Cardiac fibroblast (primary cell): ENCODE results near the gene TNFAIP6.

ENCODE experiments used
- DNase-seq, 2 donors: peaks; one replicate each; pipeline versions ENCODE4 v3.0.0 to v3.0.0-alpha.2; 2010; ENCODE audit warnings: low read depth in 2 of 2
- H3K4me3 ChIP-seq, 2 donors: replicated peaks in 1 of 2; 1 replicate in 1 of 2; 2 replicates in 1 of 2; pipeline ENCODE4 v1.5.1; 2011; ENCODE audit warnings: low read depth in 2 of 2, low read length in 2 of 2, mild to moderate bottlenecking in 2 of 2, moderate library complexity in 1 of 2
- TF ChIP-seq, protein P1 (sequence below): IDR thresholded peaks from one replicate; pipeline ENCODE4 v1.5.1; 2011; ENCODE audit warnings: low read depth, mild to moderate bottlenecking, low read length, inconsistent platforms

TNFAIP6 gene

GRCh38 chr2:151380580-151381235 is 23.3 kb downstream of the TNFAIP6 start:
- no peak overlapping the region for H3K4me3 ChIP-seq
- TF ChIP-seq, protein P1, sequence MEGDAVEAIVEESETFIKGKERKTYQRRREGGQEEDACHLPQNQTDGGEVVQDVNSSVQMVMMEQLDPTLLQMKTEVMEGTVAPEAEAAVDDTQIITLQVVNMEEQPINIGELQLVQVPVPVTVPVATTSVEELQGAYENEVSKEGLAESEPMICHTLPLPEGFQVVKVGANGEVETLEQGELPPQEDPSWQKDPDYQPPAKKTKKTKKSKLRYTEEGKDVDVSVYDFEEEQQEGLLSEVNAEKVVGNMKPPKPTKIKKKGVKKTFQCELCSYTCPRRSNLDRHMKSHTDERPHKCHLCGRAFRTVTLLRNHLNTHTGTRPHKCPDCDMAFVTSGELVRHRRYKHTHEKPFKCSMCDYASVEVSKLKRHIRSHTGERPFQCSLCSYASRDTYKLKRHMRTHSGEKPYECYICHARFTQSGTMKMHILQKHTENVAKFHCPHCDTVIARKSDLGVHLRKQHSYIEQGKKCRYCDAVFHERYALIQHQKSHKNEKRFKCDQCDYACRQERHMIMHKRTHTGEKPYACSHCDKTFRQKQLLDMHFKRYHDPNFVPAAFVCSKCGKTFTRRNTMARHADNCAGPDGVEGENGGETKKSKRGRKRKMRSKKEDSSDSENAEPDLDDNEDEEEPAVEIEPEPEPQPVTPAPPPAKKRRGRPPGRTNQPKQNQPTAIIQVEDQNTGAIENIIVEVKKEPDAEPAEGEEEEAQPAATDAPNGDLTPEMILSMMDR = no peak
- DNase-seq = no peak

GRCh38 chr2:151381266-151381665 is 23.9 kb downstream of the TNFAIP6 start:
- no peak overlapping the region for H3K4me3 ChIP-seq
- peak; percentile 74 to 86 for DNase-seq
- TF ChIP-seq, protein P1 = no peak

DNA sequence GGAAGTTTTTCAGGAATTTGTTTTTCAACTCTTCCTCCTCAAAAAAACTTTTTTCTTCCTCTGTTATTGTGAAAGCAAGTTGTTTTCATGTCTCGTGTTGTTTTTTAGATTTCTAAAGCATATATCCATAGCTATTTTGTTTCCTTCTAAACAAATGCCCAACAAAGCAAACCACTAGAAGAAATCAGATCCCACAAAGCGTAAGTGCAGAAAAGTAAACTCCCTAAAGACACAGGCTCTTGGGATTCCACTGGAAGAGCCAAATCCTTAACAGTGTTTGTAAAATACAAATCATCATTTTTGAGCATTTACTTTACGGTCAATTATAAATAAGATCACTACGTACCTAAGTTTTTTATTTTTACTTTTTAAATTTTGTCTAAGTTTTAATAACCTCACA is 30.6 kb downstream of the TNFAIP6 start:
- DNase-seq = no peak
- TF ChIP-seq, protein P1 = no peak

GRCh38 chr2:151391436-151391835 is 34.0 kb downstream of the TNFAIP6 start:
- H3K4me3 ChIP-seq = no peak overlapping the region
- no peak for DNase-seq
- TF ChIP-seq, protein P1 = no peak

More for the DNA sequence above, 30.6 kb downstream of the TNFAIP6 start:
- no peak overlapping the region for H3K4me3 ChIP-seq

DNA sequence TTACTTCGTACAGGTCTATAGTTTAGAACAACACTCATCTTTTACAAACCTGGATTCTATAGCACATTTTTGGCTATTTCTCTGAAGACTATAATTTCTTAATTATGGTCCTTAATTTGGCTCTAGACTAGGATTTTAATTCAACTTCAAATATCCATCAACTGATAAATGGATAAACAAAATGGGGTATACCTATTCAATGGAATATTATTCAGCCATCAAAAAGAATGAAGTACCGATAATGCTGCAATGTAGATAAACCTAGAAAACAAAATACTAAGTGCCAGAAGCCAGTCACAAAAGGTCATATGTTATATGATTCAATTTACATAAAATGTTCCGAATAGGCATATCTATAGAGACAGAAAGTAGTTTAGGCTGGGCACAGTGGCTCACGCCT is 37.1 kb downstream of the TNFAIP6 start:
- no peak for DNase-seq
- TF ChIP-seq, protein P1 = no peak
- no peak overlapping the region for H3K4me3 ChIP-seq

DNA sequence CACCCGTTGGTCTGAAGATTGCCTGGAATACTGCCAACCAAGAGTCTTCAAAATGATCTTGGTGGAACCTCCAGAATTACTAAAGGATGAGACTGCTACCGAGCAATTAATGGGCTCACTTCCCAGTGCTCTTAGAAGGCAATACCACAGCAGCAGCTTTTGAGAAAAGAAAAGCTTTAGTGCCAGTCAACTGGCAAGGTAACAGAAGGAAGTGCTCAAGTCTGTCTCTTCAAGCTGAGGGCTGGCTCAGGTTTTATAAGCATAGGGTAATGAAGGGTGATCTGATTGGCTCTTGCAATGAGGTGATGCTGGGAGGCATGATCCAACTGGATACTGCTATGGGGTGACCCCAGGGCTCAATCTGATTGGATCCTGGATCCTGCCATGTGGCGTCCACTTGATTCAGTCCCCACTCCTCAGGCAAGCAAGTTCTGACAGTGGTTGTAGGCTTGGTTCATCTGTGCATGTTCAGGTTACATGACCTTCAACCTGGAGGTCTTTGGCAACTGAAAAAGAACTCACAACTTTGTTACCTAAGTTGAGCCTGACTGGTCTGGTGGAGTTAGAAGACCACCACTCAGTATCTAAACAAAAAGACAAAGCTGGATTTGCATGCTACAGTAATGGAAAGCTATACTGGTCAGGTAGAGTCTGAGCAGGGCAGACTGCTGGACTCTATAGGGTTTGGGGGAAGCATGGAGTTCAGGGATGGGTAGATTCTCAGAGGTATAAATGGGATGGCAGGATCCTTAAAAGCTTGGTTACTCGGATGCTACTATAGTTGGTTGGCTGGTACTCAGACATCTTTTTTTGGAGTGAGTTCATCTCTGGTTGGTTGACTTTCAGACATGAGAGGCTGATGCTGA is 38.4 kb downstream of the TNFAIP6 start:
- no peak overlapping the region for H3K4me3 ChIP-seq
- TF ChIP-seq, protein P1 = no peak
- no peak for DNase-seq
